ENCODE measurements around the gene BTAF1. TPM values are rescaled to one million over a fixed set of nuclear protein-coding genes. Genes with fewer than 3 reads are reported as not detected.
"Not testable (repeated sequence)": the region's sequence is repeated elsewhere in the genome, so short reads cannot be mapped to it uniquely, and the experiment has no call there.

BTAF1 gene
- total RNA-seq, 2 experiments from 2014 or later = 42.6 to 43.6 TPM

DNA sequence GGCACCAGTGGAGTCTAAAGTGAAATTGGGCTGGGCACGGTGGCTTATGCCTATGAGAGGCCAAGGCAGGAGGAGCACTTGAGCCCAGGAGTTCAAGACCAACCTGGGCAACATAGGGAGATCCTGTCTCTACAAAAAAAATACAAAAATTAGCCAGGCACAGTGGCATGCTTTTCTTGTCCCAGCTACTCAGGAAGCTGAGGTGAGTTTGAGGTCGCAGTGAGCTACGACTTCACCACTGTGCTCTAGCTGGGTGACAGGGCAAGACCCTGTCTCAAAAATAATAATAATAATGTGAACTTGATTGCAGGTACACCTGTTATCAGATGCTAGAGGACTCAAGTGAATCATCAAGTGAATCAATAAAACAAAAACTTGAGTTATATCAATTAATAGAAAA, 108.0 kb downstream of the BTAF1 start:
- Mint-ChIP-seq H3K4me3 (no peak overlapping the region), H3K27ac (no peak overlapping the region), H3K4me1 (ENCODE audit: low read depth) (peaks cover 9% of the 10 kb centered on the region), H3K36me3 (ENCODE audit: low read depth) (peaks cover 46% of the 10 kb centered on the region), H3K9me3 (no peaks in the 10 kb centered on the region), H3K27me3 (ENCODE audit: low read depth) (no peaks in the 10 kb centered on the region)
- intact Hi-C loops (cut with micrococcal nuclease) = no loop called here
- DNase-seq = no peak
- CTCF ChIA-PET = interaction anchor here (0.5 kb wide), 1 partner anchor 96 kb away, joined by 3 read pairs; no protein-coding TSS in a partner anchor

DNA sequence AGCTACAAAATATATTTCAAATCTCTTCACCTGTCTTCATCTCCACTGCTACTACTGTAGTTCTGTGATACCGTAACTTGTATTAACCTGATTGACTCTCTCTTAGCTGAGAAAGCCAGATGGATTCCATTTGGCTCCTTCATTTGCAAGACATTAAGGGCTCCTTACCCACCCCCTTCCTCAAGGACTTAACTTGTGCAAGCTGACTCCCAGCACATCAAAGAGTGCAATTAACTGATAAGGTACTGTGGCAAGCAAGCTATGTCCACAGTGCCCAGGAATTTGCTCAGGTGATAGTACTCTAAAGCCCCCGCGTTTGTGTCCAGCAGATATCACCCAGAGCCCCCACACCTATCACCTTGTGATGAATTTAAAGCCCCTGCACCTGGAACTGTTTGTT, 109.5 kb downstream of the BTAF1 start:
- H3K27ac Mint-ChIP-seq; H3K27me3 Mint-ChIP-seq (ENCODE audit: low read depth); H3K4me3 Mint-ChIP-seq; H3K4me1 Mint-ChIP-seq (ENCODE audit: low read depth); DNase-seq; CTCF ChIA-PET; intact Hi-C loops (cut with micrococcal nuclease); H3K9me3 Mint-ChIP-seq: not testable (repeated sequence)
- peaks cover 38% of the 10 kb centered on the region for H3K36me3 Mint-ChIP-seq (ENCODE audit: low read depth)

DNA sequence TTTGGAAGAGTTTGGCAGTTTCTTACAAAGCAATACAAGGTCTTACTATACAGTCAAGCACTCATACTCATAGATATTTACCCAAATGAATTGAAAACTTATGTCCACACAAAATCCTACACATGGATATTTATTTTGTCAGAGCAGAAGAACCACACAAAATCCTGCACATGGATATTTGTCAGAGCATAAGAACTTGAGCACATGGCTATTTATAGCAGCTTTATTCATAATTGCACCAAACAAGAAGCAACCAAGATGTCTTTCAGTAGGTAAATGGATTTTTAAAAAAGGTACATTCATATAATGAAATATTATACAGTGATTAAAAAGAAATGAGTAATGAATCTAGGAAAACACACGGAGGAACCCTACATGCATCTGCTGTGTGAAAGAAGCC, 115.4 kb downstream of the BTAF1 start:
- no peak overlapping the region for H3K27ac Mint-ChIP-seq
- no peaks in the 10 kb centered on the region for H3K27me3 Mint-ChIP-seq (ENCODE audit: low read depth)
- no peaks in the 10 kb centered on the region for H3K9me3 Mint-ChIP-seq
- H3K36me3 Mint-ChIP-seq (ENCODE audit: low read depth) = peaks cover 11% of the 10 kb centered on the region
- CTCF ChIA-PET = no interaction called here
- H3K4me1 Mint-ChIP-seq (ENCODE audit: low read depth) = no peaks in the 10 kb centered on the region
- intact Hi-C loops (cut with micrococcal nuclease) = no loop called here
- DNase-seq = no peak
- H3K4me3 Mint-ChIP-seq = no peak overlapping the region

DNA sequence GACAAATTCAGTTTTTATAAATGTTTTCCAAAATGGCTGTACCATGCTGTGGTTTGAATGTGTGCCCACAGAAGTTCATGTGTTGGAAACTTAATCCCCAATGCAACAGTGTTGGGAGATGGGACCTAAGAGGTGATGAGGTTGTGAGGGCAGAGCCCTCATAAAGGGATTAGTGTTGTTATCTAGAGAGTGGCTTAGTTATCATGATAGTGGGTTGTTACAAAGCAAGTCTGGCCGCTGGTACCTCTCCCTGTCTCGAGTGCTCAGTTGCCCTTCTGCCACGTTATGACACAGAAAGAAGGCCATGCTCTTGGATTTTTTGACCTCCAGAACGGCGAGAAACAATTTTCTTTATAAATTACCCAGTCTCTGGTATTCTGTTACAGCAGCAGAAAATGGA, 119.0 kb downstream of the BTAF1 start:
- Mint-ChIP-seq H3K27ac (no peak overlapping the region), H3K27me3 (ENCODE audit: low read depth) (no peaks in the 10 kb centered on the region), H3K4me1 (ENCODE audit: low read depth) (peaks cover under 1% of the 10 kb centered on the region), H3K9me3 (no peaks in the 10 kb centered on the region), H3K4me3 (no peak overlapping the region), H3K36me3 (ENCODE audit: low read depth) (no peaks in the 10 kb centered on the region)
- DNase-seq = no peak
- intact Hi-C loops (cut with micrococcal nuclease) = no loop called here
- CTCF ChIA-PET = no interaction called here

DNA sequence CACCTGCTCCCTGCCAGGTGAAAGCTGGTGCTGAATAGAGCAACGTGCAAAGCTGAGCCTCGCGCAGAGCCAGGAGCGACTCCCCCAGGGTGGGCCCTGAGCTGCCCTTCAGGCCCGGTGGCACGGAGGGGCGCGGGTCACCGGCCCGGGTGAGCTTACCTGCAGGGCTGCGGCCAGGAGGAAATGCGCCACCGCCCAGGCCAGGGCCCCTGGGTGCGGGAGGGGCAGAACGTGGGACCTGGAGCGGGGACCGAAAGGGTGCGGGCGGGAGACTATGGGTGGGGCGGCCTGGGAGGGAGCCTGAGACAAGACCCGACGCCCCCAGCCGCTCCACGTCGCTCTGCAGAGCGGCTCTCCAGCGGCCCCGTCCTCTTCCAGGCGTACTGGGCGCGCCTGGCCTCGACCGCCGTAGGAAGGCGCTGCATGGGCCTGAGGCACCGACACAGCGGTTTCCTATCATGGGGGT, 122.1 kb downstream of the BTAF1 start:
- Mint-ChIP-seq H3K4me1 (ENCODE audit: low read depth) (peaks cover 11% of the 10 kb centered on the region), H3K4me3 (no peak overlapping the region), H3K36me3 (ENCODE audit: low read depth) (no peaks in the 10 kb centered on the region), H3K9me3 (no peaks in the 10 kb centered on the region), H3K27me3 (ENCODE audit: low read depth) (no peaks in the 10 kb centered on the region), H3K27ac (no peak overlapping the region)
- intact Hi-C loops (cut with micrococcal nuclease) = no loop called here
- DNase-seq = no peak
- CTCF ChIA-PET = interaction anchor here (0.6 to 0.7 kb wide), 2 partner anchors 35 to 133 kb away, joined by 3 read pairs; no protein-coding TSS in a partner anchor

DNA sequence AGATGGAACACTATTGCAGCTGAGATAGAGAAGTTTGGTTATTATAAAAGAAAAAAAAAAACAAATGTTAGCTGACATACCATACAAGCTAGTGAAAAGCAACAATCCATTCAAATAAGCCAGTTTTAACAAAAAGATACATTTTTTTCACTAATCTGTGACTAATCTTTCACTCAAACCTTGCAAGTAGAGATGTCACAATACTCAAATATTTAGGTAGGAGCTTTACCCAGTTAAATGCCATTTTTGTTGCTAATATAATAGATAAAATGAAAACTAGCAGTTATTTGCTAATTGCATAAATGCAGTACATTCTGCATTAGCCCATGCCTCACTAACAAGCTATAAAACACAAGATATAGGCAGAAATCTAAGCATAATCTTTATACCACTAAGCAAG, 123.6 kb downstream of the BTAF1 start:
- Mint-ChIP-seq H3K27ac (no peak overlapping the region), H3K4me1 (ENCODE audit: low read depth) (peaks cover 11% of the 10 kb centered on the region), H3K36me3 (ENCODE audit: low read depth) (no peaks in the 10 kb centered on the region), H3K9me3 (no peaks in the 10 kb centered on the region), H3K4me3 (no peak overlapping the region), H3K27me3 (ENCODE audit: low read depth) (no peaks in the 10 kb centered on the region)
- DNase-seq = no peak
- intact Hi-C loops (cut with micrococcal nuclease) = no loop called here
- CTCF ChIA-PET = interaction anchor here (0.5 kb wide), 2 partner anchors 65 to 749 kb away, joined by 3 to 4 read pairs; no protein-coding TSS in a partner anchor

DNA sequence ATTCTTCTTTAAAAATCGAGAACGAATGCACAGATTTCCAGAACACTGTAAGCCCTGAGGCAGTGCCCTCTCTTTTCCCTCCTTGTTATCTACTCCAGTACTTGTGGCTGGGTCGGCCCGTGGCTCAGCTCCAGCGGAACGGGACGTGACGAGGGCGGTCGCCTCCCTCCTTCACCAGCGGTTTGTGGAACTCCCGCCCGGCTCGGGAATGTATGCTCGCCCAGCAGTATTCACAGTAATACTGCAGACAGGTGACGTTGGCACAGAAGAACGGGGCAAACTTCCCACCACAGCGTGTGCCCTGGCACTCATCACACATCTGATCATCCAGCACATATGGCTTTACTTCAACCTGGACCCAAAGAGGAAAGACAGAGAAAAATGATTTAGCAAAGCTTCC, 128.5 kb downstream of the BTAF1 start:
- CTCF ChIA-PET = no interaction called here
- H3K9me3 Mint-ChIP-seq = no peaks in the 10 kb centered on the region
- peaks cover 11% of the 10 kb centered on the region for H3K4me1 Mint-ChIP-seq (ENCODE audit: low read depth)
- DNase-seq = no peak
- intact Hi-C loops (cut with micrococcal nuclease) = no loop called here
- H3K4me3 Mint-ChIP-seq = no peak overlapping the region
- no peak overlapping the region for H3K27ac Mint-ChIP-seq
- H3K27me3 Mint-ChIP-seq (ENCODE audit: low read depth) = no peaks in the 10 kb centered on the region
- H3K36me3 Mint-ChIP-seq (ENCODE audit: low read depth) = no peaks in the 10 kb centered on the region

DNA sequence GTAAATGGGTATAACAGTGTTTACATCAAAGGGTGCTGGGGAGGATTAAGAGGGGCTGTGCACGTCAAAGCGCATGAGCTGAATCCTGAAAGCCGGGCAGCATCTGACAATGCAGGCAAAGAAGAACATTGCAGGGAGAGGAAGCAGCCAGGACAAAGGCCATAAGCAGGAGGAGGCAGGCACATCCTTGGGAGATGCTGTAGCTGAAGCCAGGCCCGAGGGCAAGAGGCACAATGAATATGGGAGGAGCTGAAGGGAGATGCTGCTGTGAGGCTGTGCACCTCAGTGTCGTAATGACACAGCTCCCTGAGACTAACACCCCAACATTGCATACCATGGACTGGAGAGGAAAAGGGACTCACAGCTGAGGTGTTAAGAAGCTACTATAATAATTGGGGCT, 129.2 kb downstream of the BTAF1 start:
- Mint-ChIP-seq H3K4me1 (ENCODE audit: low read depth) (peaks cover 8% of the 10 kb centered on the region), H3K4me3 (no peak overlapping the region), H3K27me3 (ENCODE audit: low read depth) (no peaks in the 10 kb centered on the region), H3K27ac (no peak overlapping the region), H3K36me3 (ENCODE audit: low read depth) (no peaks in the 10 kb centered on the region), H3K9me3 (no peaks in the 10 kb centered on the region)
- no peak for DNase-seq
- CTCF ChIA-PET = interaction anchor here (0.6 kb wide), 1 partner anchor 261 kb away, joined by 3 read pairs; no protein-coding TSS in a partner anchor
- intact Hi-C loops (cut with micrococcal nuclease) = no loop called here

DNA sequence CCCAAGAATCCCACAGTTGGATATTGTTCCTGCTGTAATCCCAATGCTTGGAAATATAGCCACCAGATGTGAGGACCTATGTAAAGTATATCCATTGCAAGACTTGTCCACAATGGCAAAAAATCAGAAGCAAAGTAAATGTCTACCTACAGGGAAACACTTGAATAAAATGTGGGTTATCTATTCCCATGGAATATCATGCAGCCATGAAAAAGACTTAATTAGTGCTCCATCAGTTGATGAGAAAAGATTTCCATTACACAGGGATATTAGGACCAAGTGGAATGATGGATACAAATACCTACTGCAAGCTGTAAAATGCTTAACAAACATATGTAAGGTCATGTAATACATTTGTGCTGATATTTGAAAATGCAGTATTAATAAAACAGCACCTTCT, 131.2 kb downstream of the BTAF1 start:
- Mint-ChIP-seq H3K4me3 (no peak overlapping the region), H3K27me3 (ENCODE audit: low read depth) (no peaks in the 10 kb centered on the region), H3K4me1 (ENCODE audit: low read depth) (no peaks in the 10 kb centered on the region), H3K9me3 (no peaks in the 10 kb centered on the region), H3K27ac (no peak overlapping the region), H3K36me3 (ENCODE audit: low read depth) (no peaks in the 10 kb centered on the region)
- CTCF ChIA-PET = no interaction called here
- no peak for DNase-seq
- intact Hi-C loops (cut with micrococcal nuclease) = no loop called here

DNA sequence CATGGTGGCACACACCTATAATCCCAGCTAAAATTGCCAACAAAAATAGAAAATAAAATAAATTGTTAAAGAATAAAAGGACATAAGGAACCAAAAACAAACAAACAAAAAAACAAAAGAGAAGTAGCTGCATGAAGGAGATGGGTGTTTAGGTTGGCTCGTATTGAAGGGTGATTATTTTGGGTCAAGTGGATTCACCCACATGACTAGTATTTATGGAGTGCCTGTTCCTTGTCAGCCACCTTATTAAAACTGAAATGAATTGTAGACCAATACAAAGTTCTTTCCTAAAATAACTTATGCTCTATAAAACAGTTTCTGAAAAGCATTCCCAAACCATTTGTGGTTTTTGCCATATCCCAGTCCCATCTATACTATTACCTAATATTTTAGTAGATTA, 138.7 kb downstream of the BTAF1 start:
- no peak overlapping the region for H3K27ac Mint-ChIP-seq
- no peaks in the 10 kb centered on the region for H3K36me3 Mint-ChIP-seq (ENCODE audit: low read depth)
- no peak for DNase-seq
- no peaks in the 10 kb centered on the region for H3K4me1 Mint-ChIP-seq (ENCODE audit: low read depth)
- no peaks in the 10 kb centered on the region for H3K9me3 Mint-ChIP-seq
- H3K27me3 Mint-ChIP-seq (ENCODE audit: low read depth) = no peaks in the 10 kb centered on the region
- intact Hi-C loops (cut with micrococcal nuclease) = no loop called here
- no peak overlapping the region for H3K4me3 Mint-ChIP-seq
- CTCF ChIA-PET = interaction anchor here (0.7 to 1.3 kb wide), 2 partner anchors 11 to 374 kb away, joined by 3 to 5 read pairs; no protein-coding TSS in a partner anchor

DNA sequence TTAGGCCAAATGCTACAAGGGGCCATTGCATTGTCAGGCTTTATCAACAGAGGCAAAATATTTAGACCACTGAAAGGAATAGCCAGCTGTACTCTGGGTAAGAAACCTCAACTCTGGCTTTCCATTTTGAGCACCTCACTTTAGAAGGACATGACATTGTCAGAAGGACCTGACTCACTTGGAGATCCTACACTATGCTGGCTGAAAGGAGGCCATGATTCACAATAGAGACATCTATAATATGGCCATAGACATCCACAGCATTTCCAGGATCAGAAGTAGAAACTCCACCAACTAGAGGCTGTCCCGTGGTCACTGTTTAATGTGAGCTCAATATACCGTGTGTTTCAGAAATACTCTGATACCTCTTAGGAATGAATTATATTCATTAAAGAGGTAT, 140.9 kb downstream of the BTAF1 start:
- intact Hi-C loops (cut with micrococcal nuclease) = no loop called here
- Mint-ChIP-seq H3K4me1 (ENCODE audit: low read depth) (no peaks in the 10 kb centered on the region), H3K36me3 (ENCODE audit: low read depth) (no peaks in the 10 kb centered on the region), H3K27ac (no peak overlapping the region), H3K4me3 (no peak overlapping the region), H3K27me3 (ENCODE audit: low read depth) (no peaks in the 10 kb centered on the region), H3K9me3 (no peaks in the 10 kb centered on the region)
- CTCF ChIA-PET = interaction anchor here (0.6 to 1.1 kb wide), 3 partner anchors 25 to 196 kb away, joined by 3 to 4 read pairs (median 4); no protein-coding TSS in a partner anchor
- DNase-seq = no peak

DNA sequence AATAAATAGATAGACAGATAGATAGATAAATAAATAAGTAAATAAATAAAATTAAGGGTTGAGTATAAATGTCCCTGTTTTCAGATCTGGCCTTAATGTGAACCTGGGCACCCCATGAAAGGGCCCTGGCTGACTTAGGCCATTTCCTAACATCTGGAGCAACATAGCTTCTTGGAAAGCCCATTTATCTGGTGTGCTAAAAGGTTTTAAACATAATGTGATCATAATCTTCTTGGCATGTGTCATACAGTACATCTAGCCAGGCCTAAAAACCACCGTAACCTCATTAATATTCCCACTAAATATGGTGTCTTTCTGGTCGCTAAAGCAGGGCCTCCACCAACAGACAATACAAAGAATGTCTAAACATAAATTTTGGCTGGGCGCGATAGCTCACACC, 142.8 kb downstream of the BTAF1 start:
- intact Hi-C loops (cut with micrococcal nuclease) = no loop called here
- H3K27ac Mint-ChIP-seq = no peak overlapping the region
- CTCF ChIA-PET = no interaction called here
- no peak for DNase-seq
- H3K36me3 Mint-ChIP-seq (ENCODE audit: low read depth) = no peaks in the 10 kb centered on the region
- no peaks in the 10 kb centered on the region for H3K9me3 Mint-ChIP-seq
- no peaks in the 10 kb centered on the region for H3K27me3 Mint-ChIP-seq (ENCODE audit: low read depth)
- no peak overlapping the region for H3K4me3 Mint-ChIP-seq
- H3K4me1 Mint-ChIP-seq (ENCODE audit: low read depth) = no peaks in the 10 kb centered on the region

DNA sequence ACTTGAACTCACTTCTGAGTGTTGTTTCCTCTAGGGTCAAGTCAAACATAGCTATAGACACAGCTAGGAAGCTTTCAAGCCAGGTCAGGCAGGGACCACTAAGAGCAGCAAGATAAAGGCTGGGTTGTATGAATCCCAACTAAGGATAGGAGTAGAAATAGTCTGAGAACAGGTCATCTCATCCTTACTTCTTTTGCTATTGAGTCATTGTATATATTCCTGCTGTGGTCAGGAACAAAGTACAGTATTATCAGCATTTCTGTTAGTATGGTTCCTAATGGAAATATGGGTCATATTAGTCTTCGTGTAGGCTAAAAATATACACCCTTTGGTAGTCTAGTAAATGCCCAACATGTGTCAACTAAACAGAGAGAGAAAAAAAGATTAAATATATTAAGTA, 145.3 kb downstream of the BTAF1 start:
- intact Hi-C loops (cut with micrococcal nuclease) = no loop called here
- Mint-ChIP-seq H3K27ac (no peak overlapping the region), H3K4me1 (ENCODE audit: low read depth) (no peaks in the 10 kb centered on the region), H3K9me3 (no peaks in the 10 kb centered on the region), H3K36me3 (ENCODE audit: low read depth) (no peaks in the 10 kb centered on the region), H3K27me3 (ENCODE audit: low read depth) (no peaks in the 10 kb centered on the region), H3K4me3 (no peak overlapping the region)
- CTCF ChIA-PET = no interaction called here
- DNase-seq = no peak
